Renal cortical epithelial cell (primary cell): ENCODE results near the gene ZNF611. TPM values are rescaled to one million over a fixed set of nuclear protein-coding genes. Genes with fewer than 3 reads are reported as not detected.
"Not testable (repeated sequence)": the region's sequence is repeated elsewhere in the genome, so short reads cannot be mapped to it uniquely, and the experiment has no call there.

Source experiments
- DNase-seq: peaks from one replicate; pipeline ENCODE4 v3.0.0-alpha.2; 2011; ENCODE audit warnings: low read depth
- total RNA-seq: library from RNA; depleted of rRNA; stranded (reverse); fragments of >200 nt; gene quantifications from 2 replicates; pipeline ENCODE4 v1.2.3, GENCODE V29; 2014

The ZNF611 gene
- 27.4 and 77.3 TPM in 2 replicates for total RNA-seq

GRCh38 chr19:52734893-52735661 lies at the start of gene ZNF611:
ZNF611 (minus strand) TSS chr19:52735044; CDS start chr19:52715894, 19,150 bp downstream.
- peak; percentile 82 for DNase-seq

- DNase-seq = not testable (repeated sequence)
Observed at GRCh38 chr19:52782864-52783263, 48.0 kb upstream of the ZNF611 start.

DNA sequence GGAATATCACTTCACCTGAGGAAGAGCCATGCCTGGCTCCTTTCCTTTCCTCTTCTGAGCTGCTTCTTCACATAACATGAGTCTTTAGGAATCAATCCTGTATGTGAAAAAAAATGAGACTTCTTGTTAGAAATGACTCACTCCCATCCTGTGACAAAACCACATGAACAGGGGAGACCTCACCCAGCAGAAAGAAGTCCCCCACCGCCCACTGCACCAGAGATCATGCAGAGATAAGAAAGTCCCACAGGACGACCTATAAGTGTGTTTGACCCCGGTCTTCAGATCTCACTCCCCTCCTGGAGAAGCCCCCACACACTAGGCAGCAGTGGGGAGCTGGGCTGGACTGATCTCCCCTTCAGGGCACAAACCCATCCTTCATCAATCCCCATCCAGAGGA lies 44.0 kb upstream of the ZNF611 start:
- no peak for DNase-seq

DNA sequence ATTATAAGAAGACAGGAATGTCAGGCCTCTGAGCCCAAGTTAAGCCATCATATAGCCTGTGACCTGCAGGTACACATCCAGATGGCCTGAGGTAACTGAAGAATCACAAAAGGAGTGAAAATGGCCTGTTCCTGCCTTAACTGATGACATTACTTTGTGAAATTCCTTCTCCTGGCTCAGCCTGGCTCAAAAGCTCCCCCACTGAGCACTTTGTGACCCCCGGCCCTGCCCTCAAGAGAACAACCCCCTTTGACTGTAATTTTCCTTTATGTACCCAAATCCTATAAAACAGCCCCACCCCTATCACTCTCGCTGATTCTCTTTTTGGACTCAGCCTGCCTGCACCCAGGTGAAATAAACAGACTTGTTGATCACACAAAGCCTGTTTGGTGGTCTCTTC lies 21.6 kb upstream of the ZNF611 start:
- not testable (repeated sequence) for DNase-seq

DNA sequence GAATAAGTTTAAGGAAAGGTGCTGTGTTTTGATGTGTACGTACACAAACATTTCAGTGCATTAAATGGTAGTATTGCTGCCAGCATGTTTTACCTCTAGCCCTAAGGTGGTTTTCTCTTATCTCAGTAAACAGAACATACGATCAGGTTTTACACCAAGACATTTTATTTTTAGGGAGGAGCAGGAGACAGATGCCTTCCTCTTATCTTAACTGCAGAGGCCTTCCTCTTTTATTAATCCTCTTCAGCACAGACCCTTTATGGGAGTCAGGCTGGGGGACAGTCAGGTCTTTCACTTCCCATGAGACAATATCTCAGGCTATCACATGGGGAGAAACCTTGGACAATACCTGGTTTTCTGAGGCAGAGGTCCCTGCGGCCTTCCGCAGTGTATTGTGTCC lies 14.9 kb upstream of the ZNF611 start:
- DNase-seq = no peak

DNA sequence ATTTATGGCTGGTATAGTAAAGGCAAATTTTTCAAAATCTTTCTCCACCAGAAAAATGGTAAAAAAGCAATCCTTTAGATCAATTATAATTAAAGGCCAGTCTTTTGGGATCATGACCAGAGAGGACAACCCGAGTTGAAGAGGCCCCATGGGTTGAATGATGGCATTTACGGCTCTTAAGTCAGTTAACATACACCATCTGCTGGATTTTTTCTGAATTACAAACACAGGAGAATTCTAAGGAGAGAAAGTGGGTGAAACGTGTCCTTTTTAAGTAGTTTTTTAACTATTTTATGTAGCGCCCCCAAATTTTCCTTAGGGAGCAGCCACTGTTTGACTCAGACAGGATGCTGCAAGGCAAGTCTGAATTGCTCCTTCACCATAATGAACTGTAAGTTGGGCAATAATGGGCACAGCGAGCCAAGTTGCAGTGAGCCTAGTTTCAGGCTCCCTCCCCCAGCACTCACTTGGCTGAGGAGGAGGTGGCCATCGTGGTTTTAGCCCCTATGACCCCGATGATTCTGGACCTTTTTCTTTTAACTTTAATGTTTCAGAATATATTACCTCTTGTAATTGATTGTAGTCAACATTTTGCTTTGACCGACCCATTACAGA lies 13.6 kb upstream of the ZNF611 start:
- peak; percentile 26 for DNase-seq

- DNase-seq = not testable (repeated sequence)
Observed at GRCh38 chr19:52745919-52746318, 11.1 kb upstream of the ZNF611 start.

DNA sequence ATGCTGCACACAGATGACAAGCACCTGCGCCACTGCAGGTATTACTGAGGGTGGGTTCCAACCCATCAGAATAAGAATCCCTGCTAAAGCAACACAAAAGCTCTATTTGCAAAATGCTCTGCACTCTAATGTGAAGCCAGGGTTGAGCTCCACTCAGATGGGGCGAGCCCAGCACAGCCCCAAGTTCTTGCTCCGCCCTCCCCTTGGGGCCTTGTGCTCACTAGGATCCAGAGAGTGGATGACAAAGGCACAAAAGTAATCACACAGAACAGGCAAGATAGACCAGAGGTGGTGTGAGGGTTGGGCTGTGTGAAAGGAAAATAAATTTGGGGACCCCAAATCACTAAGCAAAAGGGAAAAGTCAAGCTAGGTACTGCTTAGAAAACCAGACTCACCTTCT lies 8.2 kb upstream of the ZNF611 start:
- DNase-seq = no peak

DNA sequence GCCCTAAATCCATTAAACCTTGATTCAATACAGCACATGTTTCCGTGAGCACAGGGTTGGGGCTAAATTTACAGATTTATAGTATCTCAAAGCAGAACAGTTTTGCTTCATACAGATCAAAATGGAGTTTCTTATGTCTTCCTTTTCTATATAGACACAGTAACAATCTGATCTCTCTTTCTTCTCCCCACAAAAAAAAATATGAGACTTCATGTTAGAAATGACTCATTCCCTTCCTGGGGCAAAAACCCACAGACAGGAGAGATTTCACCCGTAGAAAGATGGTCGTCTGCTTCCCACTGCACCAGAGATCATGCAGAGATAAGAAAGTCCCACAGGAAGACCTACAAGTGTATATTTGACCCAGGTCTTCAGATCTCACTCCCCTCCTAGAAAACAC lies 7.7 kb upstream of the ZNF611 start:
- no peak for DNase-seq

DNA sequence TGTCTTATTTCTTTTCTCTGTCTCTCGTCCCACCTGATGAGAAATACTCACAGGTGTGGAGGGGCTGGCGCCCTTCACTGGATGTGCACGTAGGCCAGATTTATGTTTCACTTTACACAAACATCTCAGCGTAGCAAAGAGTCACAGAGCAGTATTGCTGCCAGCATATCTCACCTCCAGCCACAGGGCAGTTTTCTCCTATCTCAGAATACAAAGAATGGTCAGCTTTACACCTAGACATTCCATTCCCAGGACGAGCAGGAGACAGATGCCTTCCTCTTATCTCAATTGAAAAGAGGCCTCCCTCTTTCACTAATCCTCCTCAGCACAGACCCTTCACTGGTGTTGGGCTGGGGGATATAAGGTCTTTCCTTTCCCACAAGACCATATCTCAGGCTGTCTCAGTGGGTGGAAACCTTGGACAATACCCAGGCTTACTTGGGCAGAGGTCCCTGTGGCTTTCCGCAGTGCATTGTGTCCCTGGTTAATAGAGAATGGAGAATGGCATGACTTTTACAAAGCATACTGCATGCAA lies 7.2 kb upstream of the ZNF611 start:
- no peak for DNase-seq

- DNase-seq = not testable (repeated sequence)
Observed at GRCh38 chr19:52741371-52741770, 6.5 kb upstream of the ZNF611 start.

- DNase-seq = no peak
Observed at GRCh38 chr19:52739576-52739975, 4.7 kb upstream of the ZNF611 start.

GRCh38 chr19:52735734-52736133 lies 890 bp upstream of the ZNF611 start:
- peak; percentile 80 for DNase-seq

- DNase-seq = no peak
Observed at GRCh38 chr19:52734331-52734892, 432 bp downstream of the ZNF611 start.

- DNase-seq = not testable (repeated sequence)
Observed at GRCh38 chr19:52726051-52726450, 8.8 kb downstream of the ZNF611 start.

DNA sequence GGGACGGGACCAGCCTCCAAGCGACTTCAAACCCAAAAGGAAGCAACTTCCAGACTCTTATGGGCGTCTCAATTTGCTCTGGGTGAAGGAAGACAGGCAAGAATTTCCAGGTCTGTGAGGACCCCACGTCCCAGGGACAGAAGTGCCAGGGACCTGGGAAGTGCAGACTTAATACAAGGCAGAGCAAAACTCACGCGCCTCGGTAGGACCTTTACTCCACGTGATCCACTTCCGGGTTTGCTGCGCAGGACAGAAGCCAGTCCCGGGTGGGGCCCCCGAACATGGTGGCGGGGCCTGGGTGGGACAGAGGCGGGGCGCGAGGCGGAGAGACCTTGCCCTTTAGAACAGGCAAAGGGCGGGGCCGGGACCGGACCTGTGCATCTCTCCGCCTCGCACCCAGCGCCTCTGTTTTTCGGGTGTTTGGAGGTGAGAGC lies 9.3 kb downstream of the ZNF611 start:
- no peak for DNase-seq

DNA sequence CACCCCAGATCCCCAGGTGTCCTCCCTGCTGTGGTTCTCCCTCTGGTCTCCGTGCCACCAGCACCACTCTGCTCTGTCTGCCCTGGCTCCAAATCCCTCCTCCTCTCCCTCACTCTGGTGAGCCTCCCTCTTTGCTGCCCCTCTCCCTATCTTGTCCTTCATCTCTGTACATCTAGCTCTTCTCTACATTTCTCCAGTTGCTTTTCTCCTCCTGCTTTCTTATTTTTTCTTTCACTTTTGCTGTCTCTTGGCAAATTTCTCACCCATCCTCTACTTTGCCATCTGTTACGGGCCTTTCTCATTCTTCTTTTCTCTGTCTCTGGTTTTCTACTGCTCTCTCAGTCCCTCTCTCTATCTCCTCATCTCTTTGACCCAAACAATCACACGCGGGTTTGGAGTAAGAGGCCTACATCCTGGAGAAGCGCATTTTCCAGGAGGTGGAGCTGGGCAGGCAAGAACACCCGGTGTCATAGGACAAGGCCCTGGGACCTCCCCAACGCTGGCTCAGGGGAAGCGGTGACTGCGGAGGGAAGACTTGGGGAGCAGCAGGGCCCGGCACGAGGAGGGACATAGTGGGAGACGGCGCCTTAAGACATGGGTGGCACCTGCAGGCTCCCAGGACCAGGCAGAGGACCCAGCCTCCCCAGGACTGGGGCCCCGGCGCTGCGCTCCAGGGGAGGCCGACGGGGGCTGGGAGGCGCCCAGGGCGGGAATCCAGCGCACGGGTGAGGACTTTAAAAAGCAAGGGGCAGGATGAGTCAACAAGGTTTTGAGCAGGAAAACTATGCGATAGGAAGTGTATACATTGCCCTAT lies 9.9 kb downstream of the ZNF611 start:
- DNase-seq = no peak

DNA sequence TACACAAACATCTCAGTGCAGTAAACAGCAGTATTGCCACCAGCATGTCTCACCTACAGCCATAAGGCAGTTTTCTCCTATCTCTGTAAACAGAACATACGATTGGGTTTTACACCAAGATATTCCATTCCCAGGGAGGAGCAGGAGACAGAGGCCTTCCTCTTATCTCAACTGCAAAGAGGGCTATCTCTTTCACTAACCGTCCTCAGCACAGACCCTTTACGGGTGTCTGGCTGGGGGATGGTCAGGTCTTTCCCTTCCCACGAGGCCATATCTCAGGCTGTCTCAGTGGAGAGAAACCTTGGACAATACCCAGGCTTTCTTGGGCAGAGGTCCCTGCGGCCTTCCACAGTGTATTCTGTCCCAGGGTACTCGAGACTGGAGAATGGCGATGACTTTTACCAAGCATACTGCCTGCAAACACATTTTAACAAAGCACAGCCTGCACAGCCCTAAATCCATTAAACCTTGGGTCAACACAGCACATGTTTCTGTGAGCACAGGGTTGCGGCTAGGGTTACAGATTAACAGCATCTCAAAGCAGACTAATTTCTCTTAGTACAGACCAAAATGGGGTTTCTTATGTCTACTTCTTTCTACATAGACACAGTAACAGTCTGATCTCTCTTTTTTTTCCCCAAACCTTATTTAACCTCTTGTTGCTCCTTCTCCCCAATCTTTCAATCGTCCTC lies 10.8 kb downstream of the ZNF611 start:
- DNase-seq = peak; percentile 67

DNA sequence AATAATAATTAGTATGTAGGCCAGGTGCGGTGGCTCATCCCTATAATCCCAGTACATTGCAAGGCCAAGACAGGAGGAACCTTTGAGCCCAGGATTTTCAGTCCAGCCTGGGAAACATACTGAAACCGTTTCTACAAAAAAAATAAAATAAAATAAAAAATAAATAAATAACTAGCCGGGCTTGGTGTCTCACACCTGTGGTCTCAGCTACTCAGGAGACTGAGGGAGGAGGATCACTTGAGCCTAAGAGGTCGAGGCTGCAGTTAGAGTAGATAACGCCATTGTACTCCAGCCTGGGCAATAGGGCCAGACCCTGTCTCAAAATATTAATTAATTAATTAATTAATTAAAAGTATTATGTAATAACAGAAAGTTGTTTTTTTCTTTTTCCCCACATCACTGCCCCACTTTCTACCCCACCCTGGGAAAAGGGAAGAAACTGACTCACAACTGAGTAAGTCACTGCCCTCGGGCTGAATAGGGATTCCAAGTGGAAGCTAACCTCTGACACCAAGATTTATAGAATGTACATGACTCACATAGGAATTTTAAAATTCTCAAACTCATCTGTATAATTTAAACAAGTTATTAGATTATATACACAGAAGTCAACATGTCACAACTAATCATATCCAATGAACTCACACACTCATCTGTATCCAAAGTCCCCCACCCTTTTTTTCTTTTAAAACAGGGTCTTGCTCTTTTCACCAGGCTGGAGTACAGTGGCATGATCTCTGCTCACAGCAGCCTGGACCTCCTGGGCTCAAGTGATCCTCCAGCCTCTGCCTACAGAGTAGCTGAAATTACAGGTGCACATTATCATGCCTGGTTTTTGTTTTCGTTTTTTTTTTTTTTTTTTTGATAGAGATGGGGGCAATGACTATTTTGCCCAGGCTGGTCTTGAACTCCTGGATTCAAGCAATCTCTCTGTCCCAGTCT lies 12.5 kb downstream of the ZNF611 start:
- peak; percentile 87 for DNase-seq

- DNase-seq = not testable (repeated sequence)
Observed at GRCh38 chr19:52720541-52720940, 14.3 kb downstream of the ZNF611 start.
